Tibial nerve (tissue), 3 donors: ENCODE measurements around the gene PALB2.

ENCODE experiments used
- POLR2A ChIP-seq, 2 donors: fragments of 450-650 bp; IDR thresholded peaks; one replicate each; pipeline ENCODE4 v1.6.1; 2017; ENCODE audit warnings: antibody characterized with exemption in 2 of 2, mild to moderate bottlenecking in 2 of 2, moderate library complexity in 2 of 2
- TF ChIP-seq, protein P1 (sequence below), 5 experiments: fragments of 200-600 bp in 3 of 5; fragments of 450-650 bp in 2 of 5; sonication (generic) in 3 of 5; IDR thresholded peaks; one replicate each; pipeline ENCODE4 v1.5.1; 2016 to 2019; ENCODE audit warnings: antibody characterized with exemption in 5 of 5, mild to moderate bottlenecking in 3 of 5, moderate library complexity in 2 of 5

GRCh38 chr16:23673971-23674614 lies 33.0 kb upstream of the PALB2 start:
- TF ChIP-seq, protein P1, sequence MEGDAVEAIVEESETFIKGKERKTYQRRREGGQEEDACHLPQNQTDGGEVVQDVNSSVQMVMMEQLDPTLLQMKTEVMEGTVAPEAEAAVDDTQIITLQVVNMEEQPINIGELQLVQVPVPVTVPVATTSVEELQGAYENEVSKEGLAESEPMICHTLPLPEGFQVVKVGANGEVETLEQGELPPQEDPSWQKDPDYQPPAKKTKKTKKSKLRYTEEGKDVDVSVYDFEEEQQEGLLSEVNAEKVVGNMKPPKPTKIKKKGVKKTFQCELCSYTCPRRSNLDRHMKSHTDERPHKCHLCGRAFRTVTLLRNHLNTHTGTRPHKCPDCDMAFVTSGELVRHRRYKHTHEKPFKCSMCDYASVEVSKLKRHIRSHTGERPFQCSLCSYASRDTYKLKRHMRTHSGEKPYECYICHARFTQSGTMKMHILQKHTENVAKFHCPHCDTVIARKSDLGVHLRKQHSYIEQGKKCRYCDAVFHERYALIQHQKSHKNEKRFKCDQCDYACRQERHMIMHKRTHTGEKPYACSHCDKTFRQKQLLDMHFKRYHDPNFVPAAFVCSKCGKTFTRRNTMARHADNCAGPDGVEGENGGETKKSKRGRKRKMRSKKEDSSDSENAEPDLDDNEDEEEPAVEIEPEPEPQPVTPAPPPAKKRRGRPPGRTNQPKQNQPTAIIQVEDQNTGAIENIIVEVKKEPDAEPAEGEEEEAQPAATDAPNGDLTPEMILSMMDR (IDR thresholded peaks at IDR 0.05) = no peak
- no peak for TF ChIP-seq POLR2A (IDR thresholded peaks at IDR 0.05)
